Measurements from ENCODE around the gene PI4KB.
A peak's percentile ranks its signal among the peaks of the same experiment; 100 is the strongest.

The PI4KB gene

DNA sequence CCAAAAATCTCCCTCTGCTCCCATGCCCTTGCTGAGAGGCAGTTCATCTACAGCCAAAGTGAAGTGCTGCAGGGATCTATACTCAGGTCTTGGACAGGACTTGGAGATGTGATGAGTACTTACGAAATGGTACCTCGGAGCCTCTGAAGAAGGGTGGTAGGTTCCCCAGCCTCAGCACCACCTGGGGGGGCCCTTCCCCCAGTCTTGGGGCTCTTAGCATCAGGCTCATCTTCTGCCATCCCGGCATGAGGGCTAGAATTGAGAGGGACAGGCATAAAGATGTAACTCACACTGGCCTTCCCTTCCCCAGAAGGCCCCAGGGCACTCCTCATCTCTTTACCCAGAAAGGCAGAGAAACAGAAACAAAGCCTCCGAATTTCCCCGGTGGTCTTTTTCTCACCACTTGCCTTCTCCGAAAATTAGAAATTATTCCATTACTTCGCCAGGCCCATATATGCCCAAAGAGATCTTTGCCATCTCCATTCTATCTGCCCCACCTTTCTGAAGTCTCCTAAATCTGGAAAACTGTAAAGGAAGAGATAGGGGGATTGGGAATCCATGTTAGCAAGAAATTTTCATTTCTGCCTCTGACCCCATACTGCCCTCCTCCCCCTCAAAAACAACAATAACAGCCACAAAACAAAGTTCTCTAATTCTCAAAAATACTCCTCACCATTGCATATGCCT, 19.0 kb upstream of the PI4KB start:
- no peak overlapping the region for H3K9ac ChIP-seq
- no peaks in the 10 kb centered on the region for H3K79me2 ChIP-seq
- TF ChIP-seq, protein P1, sequence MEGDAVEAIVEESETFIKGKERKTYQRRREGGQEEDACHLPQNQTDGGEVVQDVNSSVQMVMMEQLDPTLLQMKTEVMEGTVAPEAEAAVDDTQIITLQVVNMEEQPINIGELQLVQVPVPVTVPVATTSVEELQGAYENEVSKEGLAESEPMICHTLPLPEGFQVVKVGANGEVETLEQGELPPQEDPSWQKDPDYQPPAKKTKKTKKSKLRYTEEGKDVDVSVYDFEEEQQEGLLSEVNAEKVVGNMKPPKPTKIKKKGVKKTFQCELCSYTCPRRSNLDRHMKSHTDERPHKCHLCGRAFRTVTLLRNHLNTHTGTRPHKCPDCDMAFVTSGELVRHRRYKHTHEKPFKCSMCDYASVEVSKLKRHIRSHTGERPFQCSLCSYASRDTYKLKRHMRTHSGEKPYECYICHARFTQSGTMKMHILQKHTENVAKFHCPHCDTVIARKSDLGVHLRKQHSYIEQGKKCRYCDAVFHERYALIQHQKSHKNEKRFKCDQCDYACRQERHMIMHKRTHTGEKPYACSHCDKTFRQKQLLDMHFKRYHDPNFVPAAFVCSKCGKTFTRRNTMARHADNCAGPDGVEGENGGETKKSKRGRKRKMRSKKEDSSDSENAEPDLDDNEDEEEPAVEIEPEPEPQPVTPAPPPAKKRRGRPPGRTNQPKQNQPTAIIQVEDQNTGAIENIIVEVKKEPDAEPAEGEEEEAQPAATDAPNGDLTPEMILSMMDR (IDR thresholded peaks at IDR 0.05), result no peak
- no peaks in the 10 kb centered on the region for H3K9me3 ChIP-seq (ENCODE audit: control insufficient read depth, low read length)
- no peaks in the 10 kb centered on the region for H3K4me1 ChIP-seq
- H3K4me3 ChIP-seq (ENCODE audit: low read depth, low read length), result peak overlapping the region; percentile 67
- peak overlapping the region; percentile 59 for H3K4me2 ChIP-seq (ENCODE audit: low read length)
- H3K27me3 ChIP-seq (ENCODE audit: control insufficient read depth, insufficient read depth, low read length), result no peaks in the 10 kb centered on the region
- peak overlapping the region; percentile 85 for H2AFZ ChIP-seq
- no peaks in the 10 kb centered on the region for H3K36me3 ChIP-seq (ENCODE audit: control insufficient read depth, insufficient read depth, low read length)
- peak overlapping the region; percentile 80 for H3K27ac ChIP-seq

DNA sequence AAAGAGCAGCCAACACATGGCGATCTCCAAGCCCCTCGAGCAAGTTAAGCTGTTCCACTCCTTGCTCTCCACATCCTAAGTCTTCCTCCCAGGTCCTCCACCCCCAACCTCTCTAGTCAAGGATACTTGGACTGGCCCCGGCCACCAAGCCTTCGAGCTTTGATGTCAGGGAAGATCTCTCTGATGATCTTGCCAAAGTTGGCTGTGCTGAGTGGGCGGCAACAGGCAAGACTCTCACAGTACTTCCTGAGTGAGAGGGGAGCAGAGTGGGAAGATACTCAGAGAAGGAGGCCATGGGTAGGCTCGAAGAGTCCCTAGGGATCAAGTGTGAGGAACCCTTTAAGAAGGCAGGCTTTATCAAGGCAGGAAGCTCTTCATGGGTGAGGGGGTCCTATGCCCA, 17.1 kb upstream of the PI4KB start:
- TF ChIP-seq, protein P1 (IDR thresholded peaks at IDR 0.05), result no peak
- Histone ChIP-seq H3K9me3 (ENCODE audit: control insufficient read depth, low read length) (no peaks in the 10 kb centered on the region), H3K4me3 (ENCODE audit: low read depth, low read length) (no peak overlapping the region), H3K4me2 (ENCODE audit: low read length) (no peak overlapping the region), H3K79me2 (no peaks in the 10 kb centered on the region), H3K27me3 (ENCODE audit: control insufficient read depth, insufficient read depth, low read length) (no peaks in the 10 kb centered on the region), H3K27ac (no peak overlapping the region), H3K36me3 (ENCODE audit: control insufficient read depth, insufficient read depth, low read length) (no peaks in the 10 kb centered on the region), H2AFZ (no peak overlapping the region), H3K9ac (no peak overlapping the region), H3K4me1 (no peaks in the 10 kb centered on the region)

DNA sequence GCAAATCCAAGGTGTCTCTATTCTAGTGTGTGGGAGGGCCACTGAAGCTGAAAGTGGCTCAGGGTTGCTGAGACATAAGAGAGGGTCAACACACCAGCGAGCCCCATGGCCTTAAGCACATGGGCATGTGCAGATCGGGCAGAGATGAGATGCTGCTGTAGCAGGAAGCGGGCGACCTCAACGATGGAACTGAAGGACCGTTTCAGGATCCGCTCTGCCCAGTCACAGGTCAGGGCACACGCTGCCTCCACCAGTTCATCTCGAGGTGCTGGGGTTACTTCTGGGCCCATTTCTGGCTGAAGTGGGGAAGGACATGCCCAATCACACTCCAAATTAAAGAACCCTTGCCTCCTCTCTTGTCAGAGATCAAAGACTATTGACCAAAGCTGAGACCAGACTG, 16.4 kb upstream of the PI4KB start:
- H3K9ac ChIP-seq, result no peak overlapping the region
- H3K27me3 ChIP-seq (ENCODE audit: control insufficient read depth, insufficient read depth, low read length), result no peaks in the 10 kb centered on the region
- no peak overlapping the region for H3K27ac ChIP-seq
- H3K36me3 ChIP-seq (ENCODE audit: control insufficient read depth, insufficient read depth, low read length), result no peaks in the 10 kb centered on the region
- no peaks in the 10 kb centered on the region for H3K4me1 ChIP-seq
- no peak overlapping the region for H3K4me2 ChIP-seq (ENCODE audit: low read length)
- no peaks in the 10 kb centered on the region for H3K79me2 ChIP-seq
- TF ChIP-seq, protein P1 (IDR thresholded peaks at IDR 0.05), result no peak
- no peaks in the 10 kb centered on the region for H3K9me3 ChIP-seq (ENCODE audit: control insufficient read depth, low read length)
- H3K4me3 ChIP-seq (ENCODE audit: low read depth, low read length), result no peak overlapping the region
- no peak overlapping the region for H2AFZ ChIP-seq

DNA sequence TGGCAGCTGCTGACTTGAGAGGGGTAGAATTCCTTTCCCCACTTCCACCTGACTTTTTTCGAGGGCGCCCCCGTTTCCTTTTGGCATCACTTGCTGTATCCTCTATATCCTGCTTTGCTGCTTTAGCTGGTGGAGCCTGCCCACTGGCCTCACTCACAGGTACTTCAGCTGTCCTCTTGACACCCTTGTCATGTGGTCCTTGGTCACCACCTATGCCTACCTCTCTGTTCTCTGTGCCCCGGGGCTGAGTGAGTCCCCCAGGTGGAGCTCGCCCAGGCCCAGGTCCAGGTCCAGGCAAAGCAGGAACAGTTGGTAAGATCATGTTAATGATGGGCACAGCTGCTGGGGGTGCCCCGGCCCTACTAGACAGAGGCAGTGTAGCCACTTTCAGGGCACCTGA, 15.4 kb upstream of the PI4KB start:
- H3K27ac ChIP-seq, result no peak overlapping the region
- H3K79me2 ChIP-seq, result no peaks in the 10 kb centered on the region
- TF ChIP-seq, protein P1 (IDR thresholded peaks at IDR 0.05), result no peak
- no peaks in the 10 kb centered on the region for H3K4me1 ChIP-seq
- H3K27me3 ChIP-seq (ENCODE audit: control insufficient read depth, insufficient read depth, low read length), result no peaks in the 10 kb centered on the region
- no peak overlapping the region for H3K4me3 ChIP-seq (ENCODE audit: low read depth, low read length)
- no peaks in the 10 kb centered on the region for H3K9me3 ChIP-seq (ENCODE audit: control insufficient read depth, low read length)
- no peaks in the 10 kb centered on the region for H3K36me3 ChIP-seq (ENCODE audit: control insufficient read depth, insufficient read depth, low read length)
- H3K4me2 ChIP-seq (ENCODE audit: low read length), result no peak overlapping the region
- H2AFZ ChIP-seq, result no peak overlapping the region
- no peak overlapping the region for H3K9ac ChIP-seq

DNA sequence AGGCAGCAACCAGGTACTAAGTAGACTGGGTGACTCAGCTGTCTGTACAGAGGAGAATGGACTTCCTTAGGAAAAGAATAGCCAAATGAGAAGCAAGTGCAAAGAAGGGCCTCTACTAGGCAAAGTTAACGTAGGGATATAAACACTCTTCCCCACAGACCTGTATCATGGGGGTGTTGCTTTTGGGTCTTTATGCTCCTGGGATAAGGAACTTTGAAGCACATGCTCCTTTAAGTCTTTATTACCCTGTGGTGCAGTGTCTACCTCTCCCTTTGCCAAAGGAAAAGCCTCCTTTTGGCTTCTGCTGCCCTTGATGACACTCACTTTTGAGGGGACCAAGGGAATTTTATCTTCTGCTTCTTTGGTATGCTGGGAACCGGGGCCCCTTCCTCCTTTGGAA, 14.8 kb upstream of the PI4KB start:
- no peaks in the 10 kb centered on the region for H3K9me3 ChIP-seq (ENCODE audit: control insufficient read depth, low read length)

More for the DNA sequence above, 14.8 kb upstream of the PI4KB start:
- no peak overlapping the region for H3K4me3 ChIP-seq (ENCODE audit: low read depth, low read length)
- H3K4me1 ChIP-seq, result no peaks in the 10 kb centered on the region
- H3K4me2 ChIP-seq (ENCODE audit: low read length), result no peak overlapping the region
- H3K79me2 ChIP-seq, result no peaks in the 10 kb centered on the region
- H2AFZ ChIP-seq, result no peak overlapping the region
- H3K27me3 ChIP-seq (ENCODE audit: control insufficient read depth, insufficient read depth, low read length), result no peaks in the 10 kb centered on the region
- H3K9ac ChIP-seq, result no peak overlapping the region
- H3K27ac ChIP-seq, result no peak overlapping the region
- TF ChIP-seq, protein P1 (IDR thresholded peaks at IDR 0.05), result no peak
- H3K36me3 ChIP-seq (ENCODE audit: control insufficient read depth, insufficient read depth, low read length), result no peaks in the 10 kb centered on the region

All from parathyroid adenoma (tissue), 2 donors.